ENCODE data around the gene GPR132. TPM values are rescaled to one million over a fixed set of nuclear protein-coding genes. Genes with fewer than 3 reads are reported as not detected.

GPR132 gene
- total and polyA plus RNA-seq, 10 donors: 5.0 to 33.7 (median 21.5) TPM

- peak; percentile 93 for DNase-seq
- H3K36me3 ChIP-seq: no peaks in the 10 kb centered on the region
- 0 to 2% (median 1%) methylated on average over 31 to 76 of the region's 76 CpGs for WGBS, 5 donors
- intact Hi-C loops (cut with DNase I; ENCODE audit: low total_unique reads): no loop called here
- H3K9me3 ChIP-seq: no peaks in the 10 kb centered on the region
- H3K27me3 ChIP-seq (replicated peaks in 1 of 7): peaks cover 0 to 30% (median 0%) of the 10 kb centered on the region in 7 donors
- H3K4me3 ChIP-seq: peak overlapping the region; percentile 49 to 86 (median 64)
- peak overlapping the region; percentile 80 to 91 (median 86) for H3K27ac ChIP-seq
- TF ChIP-seq POLR2A (IDR thresholded peaks at IDR 0.05) (no peak), CTCF (IDR thresholded peaks at IDR 0.05 in 8 of 11, conservative IDR thresholded peaks at IDR 0.05 in 3 of 11) (peak in 8 of 11 experiments; percentile 17 to 69 (median 46)), POLR2AphosphoS5 (IDR thresholded peaks at IDR 0.05) (peak; percentile 46 to 74 (median 63))
- peaks cover 17 to 59% (median 43%) of the 10 kb centered on the region in 6 donors for H3K4me1 ChIP-seq
Measured at GRCh38 chr14:105093431-105094192, 28.4 kb upstream of the GPR132 start.

GRCh38 chr14:105093038-105093430, 27.8 kb upstream of the GPR132 start:
- peaks cover 18 to 65% (median 48%) of the 10 kb centered on the region in 6 donors for H3K4me1 ChIP-seq
- H3K4me3 ChIP-seq: peak overlapping the region; percentile 49 to 86 (median 64)
- no peaks in the 10 kb centered on the region for H3K9me3 ChIP-seq
- H3K27ac ChIP-seq: peak overlapping the region; percentile 80 to 91 (median 86)
- peaks cover 0 to 36% (median 5%) of the 10 kb centered on the region in 7 donors for H3K27me3 ChIP-seq (replicated peaks in 1 of 7)
- peak; percentile 6 to 75 (median 63) for TF ChIP-seq POLR2AphosphoS5 (IDR thresholded peaks at IDR 0.05)
- peak in 1 of 3 donors; percentile 19 for TF ChIP-seq POLR2A (IDR thresholded peaks at IDR 0.05)
- TF ChIP-seq CTCF (IDR thresholded peaks at IDR 0.05 in 8 of 11, conservative IDR thresholded peaks at IDR 0.05 in 3 of 11): no peak
- peak; percentile 92 for DNase-seq
- WGBS, 5 donors: 2 to 19% (median 3%) methylated on average over 4 to 46 of the region's 46 CpGs
- intact Hi-C loops (cut with DNase I; ENCODE audit: low total_unique reads): no loop called here
- no peaks in the 10 kb centered on the region for H3K36me3 ChIP-seq

- no peak for TF ChIP-seq CTCF (IDR thresholded peaks at IDR 0.05 in 8 of 11, conservative IDR thresholded peaks at IDR 0.05 in 3 of 11)
- TF ChIP-seq POLR2A (IDR thresholded peaks at IDR 0.05): no peak
- TF ChIP-seq POLR2AphosphoS5 (IDR thresholded peaks at IDR 0.05): no peak
- intact Hi-C loops (cut with DNase I; ENCODE audit: low total_unique reads): no loop called here
- 56 to 70% (median 65%) methylated on average over 15 to 25 of the region's 25 CpGs for WGBS, 5 donors
- no peaks in the 10 kb centered on the region for H3K9me3 ChIP-seq
- peak overlapping the region; percentile 80 to 91 (median 86) for H3K27ac ChIP-seq
- peaks cover 21 to 72% (median 54%) of the 10 kb centered on the region in 6 donors for H3K4me1 ChIP-seq
- peak; percentile 79 for DNase-seq
- H3K36me3 ChIP-seq: no peaks in the 10 kb centered on the region
- peaks cover 0 to 42% (median 11%) of the 10 kb centered on the region in 7 donors for H3K27me3 ChIP-seq (replicated peaks in 1 of 7)
- H3K4me3 ChIP-seq: peak overlapping the region; percentile 49 to 86 (median 64)
Measured at GRCh38 chr14:105092171-105093037, 27.2 kb upstream of the GPR132 start.
